ENCODE data around the gene GSTM2.
"Not testable (repeated sequence)": the region's sequence is repeated elsewhere in the genome, so short reads cannot be mapped to it uniquely, and the experiment has no call there.

The GSTM2 gene

DNA sequence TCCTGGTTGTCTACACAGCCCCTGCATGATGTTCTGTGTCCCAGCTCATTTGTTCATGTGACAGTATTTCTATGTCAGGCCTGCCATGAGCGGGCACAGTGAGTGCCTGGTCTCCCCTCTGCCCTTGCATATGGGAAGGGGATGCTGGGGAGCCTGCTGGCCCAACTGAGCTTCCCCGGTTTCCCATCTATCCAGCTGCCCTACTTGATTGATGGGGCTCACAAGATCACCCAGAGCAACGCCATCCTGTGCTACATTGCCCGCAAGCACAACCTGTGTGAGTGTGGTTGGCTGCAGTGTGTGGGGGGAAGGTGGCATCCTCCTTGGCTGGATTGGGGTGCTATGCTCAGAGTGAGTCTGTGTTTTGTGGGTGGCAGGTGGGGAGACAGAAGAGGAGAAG is 10.5 kb upstream of the GSTM2 start:
- in situ Hi-C loops (cut with HindIII; ENCODE audit: low sequenced_read_pairs), result no loop called here
- TF ChIP-seq, protein P1, sequence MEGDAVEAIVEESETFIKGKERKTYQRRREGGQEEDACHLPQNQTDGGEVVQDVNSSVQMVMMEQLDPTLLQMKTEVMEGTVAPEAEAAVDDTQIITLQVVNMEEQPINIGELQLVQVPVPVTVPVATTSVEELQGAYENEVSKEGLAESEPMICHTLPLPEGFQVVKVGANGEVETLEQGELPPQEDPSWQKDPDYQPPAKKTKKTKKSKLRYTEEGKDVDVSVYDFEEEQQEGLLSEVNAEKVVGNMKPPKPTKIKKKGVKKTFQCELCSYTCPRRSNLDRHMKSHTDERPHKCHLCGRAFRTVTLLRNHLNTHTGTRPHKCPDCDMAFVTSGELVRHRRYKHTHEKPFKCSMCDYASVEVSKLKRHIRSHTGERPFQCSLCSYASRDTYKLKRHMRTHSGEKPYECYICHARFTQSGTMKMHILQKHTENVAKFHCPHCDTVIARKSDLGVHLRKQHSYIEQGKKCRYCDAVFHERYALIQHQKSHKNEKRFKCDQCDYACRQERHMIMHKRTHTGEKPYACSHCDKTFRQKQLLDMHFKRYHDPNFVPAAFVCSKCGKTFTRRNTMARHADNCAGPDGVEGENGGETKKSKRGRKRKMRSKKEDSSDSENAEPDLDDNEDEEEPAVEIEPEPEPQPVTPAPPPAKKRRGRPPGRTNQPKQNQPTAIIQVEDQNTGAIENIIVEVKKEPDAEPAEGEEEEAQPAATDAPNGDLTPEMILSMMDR (IDR thresholded peaks at IDR 0.05; ENCODE audit: low read depth, low read length), result no peak
- no peak for DNase-seq (ENCODE audit: low read depth, low spot score)
- H3K4me3 ChIP-seq (ENCODE audit: low read depth, low read length), result no peak overlapping the region

DNA sequence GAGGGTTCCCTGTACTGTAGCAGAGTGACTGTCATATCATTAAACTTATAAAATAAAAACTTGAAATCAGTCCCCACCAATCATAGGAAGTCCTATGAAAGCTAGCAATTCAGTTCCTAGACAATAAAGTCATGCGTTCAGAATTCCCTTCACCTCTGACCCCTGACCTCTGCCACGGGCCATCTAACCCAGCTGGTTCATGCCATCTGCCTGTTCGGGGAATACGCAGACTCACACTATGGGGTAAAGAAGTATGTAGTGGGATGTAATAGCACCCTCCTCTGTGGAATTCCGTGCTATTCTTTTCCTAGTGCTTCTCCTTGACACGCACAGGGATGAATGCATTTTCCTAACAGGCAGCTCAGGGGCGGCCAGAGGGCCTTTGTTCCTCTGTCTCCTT is 9.9 kb upstream of the GSTM2 start:
- in situ Hi-C loops (cut with HindIII; ENCODE audit: low sequenced_read_pairs), result no loop called here
- TF ChIP-seq, protein P1 (IDR thresholded peaks at IDR 0.05; ENCODE audit: low read depth, low read length), result no peak
- no peak for DNase-seq (ENCODE audit: low read depth, low spot score)
- no peak overlapping the region for H3K4me3 ChIP-seq (ENCODE audit: low read depth, low read length)

DNA sequence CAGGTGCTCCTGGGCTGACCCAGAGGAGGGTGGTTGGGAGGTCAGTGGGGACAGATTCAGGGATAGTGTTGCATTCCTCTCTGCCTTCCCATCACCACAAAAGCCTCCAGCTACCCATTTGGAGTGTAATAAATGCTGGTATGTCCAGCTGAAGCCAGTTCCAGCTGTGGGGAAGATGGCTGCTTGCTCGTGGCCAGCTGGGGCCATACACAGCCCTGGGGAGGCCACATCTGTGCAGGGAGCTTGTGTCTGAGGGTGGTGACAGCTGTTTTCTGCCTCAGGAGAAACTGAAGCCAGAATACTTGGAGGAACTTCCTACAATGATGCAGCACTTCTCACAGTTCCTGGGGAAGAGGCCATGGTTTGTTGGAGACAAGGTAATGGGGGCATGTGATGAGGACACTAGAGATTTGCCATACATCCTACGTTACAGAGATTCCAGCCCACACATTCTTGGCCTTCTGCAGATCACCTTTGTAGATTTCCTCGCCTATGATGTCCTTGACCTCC is 9.3 kb upstream of the GSTM2 start:
- in situ Hi-C loops (cut with HindIII; ENCODE audit: low sequenced_read_pairs), result no loop called here
- no peak for DNase-seq (ENCODE audit: low read depth, low spot score)
- TF ChIP-seq, protein P1 (IDR thresholded peaks at IDR 0.05; ENCODE audit: low read depth, low read length), result no peak
- no peak overlapping the region for H3K4me3 ChIP-seq (ENCODE audit: low read depth, low read length)

DNA sequence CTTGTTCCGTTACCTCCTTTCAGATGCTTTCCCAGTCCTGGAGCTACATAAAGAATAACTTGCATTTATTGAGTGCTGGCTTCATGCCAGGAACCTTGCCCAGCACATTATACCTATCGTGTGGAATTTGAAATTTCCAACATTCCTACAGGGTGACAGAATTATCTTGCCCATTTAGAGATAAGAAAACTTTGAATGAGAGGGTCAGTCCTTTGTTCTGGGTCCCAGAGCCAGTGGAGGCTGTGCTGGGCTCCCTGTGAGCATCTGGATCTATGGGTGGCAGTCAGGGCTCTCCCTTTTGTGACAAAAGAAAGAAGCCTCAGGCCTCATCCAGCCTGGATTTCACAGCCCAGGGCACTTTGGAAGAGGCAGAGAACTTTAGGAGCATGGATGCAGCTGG is 8.7 kb upstream of the GSTM2 start:
- TF ChIP-seq, protein P1 (IDR thresholded peaks at IDR 0.05; ENCODE audit: low read depth, low read length), result no peak
- no peak overlapping the region for H3K4me3 ChIP-seq (ENCODE audit: low read depth, low read length)
- in situ Hi-C loops (cut with HindIII; ENCODE audit: low sequenced_read_pairs), result no loop called here
- DNase-seq (ENCODE audit: low read depth, low spot score), result no peak

DNA sequence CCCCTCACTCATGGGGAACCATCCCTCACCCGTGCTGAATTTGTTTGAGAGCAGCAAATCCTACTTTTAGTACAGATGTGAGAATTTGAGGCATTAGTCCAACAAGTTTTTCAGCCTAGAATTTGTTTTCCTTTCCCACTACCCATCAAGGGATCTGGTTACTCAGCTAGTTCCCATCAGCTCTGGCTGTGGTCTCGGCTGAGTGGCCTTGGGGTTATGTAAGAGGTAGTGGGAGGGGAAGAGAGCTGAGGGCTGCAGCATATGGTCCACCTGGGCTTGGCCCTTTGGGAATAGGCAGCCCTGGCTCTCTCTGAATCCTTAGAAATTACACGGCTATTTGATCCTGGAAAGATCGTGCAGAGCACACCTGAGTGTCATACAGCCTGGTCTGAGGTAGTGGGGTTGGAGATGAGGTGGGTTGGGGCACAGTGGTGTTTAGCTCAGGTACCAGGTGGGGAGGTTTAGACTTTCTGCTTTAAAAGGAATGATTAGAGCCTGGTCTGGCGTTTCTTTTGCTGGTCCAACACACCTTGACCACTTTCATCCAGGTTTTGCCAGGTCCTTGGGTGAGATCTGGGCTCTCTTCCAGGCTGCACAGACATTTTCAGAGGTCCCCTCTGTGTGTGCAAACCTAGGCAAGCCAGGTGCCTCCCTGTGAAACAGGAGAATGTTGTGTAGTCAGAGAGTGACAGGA is 7.7 kb upstream of the GSTM2 start:
- no peak for DNase-seq (ENCODE audit: low read depth, low spot score)
- in situ Hi-C loops (cut with HindIII; ENCODE audit: low sequenced_read_pairs), result no loop called here
- TF ChIP-seq, protein P1 (IDR thresholded peaks at IDR 0.05; ENCODE audit: low read depth, low read length), result no peak
- H3K4me3 ChIP-seq (ENCODE audit: low read depth, low read length), result no peak overlapping the region

DNA sequence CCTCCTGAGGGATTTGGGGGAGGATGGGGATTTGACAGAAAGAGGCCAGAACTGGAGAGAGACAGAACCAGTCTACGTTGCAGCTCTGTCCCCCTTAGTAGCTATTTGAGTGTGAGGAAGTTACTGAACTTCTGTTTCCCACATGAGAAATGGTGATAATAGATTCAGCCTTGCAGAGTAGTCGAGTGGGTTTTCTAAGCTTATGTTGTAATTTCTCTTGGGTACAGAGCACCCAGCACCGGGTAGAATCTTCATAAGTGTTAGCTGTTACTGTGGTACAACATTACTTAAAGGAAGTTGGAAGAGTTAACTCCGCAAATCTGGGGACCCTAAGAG is 7.2 kb upstream of the GSTM2 start:
- in situ Hi-C loops (cut with HindIII; ENCODE audit: low sequenced_read_pairs); DNase-seq (ENCODE audit: low read depth, low spot score); H3K4me3 ChIP-seq (ENCODE audit: low read depth, low read length): not testable (repeated sequence)

DNA sequence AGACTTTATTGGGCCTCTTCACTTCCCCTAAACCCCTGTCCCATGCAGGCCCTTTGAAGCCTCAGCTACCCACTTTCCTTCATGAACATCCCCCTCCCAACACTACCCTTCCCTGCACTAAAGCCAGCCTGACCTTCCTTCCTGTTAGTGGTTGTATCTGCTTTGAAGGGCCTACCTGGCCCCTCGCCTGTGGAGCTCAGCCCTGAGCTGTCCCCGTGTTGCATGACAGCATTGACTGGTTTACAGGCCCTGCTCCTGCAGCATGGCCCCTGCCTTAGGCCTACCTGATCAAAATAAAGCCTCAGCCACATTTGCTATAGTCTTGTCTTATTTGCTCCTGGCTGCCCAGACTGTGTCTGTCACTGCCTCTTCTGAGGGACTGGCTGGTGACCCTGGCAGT is 6.5 kb upstream of the GSTM2 start:
- no peak for DNase-seq (ENCODE audit: low read depth, low spot score)
- H3K4me3 ChIP-seq (ENCODE audit: low read depth, low read length), result no peak overlapping the region
- TF ChIP-seq, protein P1 (IDR thresholded peaks at IDR 0.05; ENCODE audit: low read depth, low read length), result no peak
- in situ Hi-C loops (cut with HindIII; ENCODE audit: low sequenced_read_pairs), result no loop called here
